ENCODE measurements around the gene JOSD1.

Gene JOSD1

GRCh38 chr22:38710866-38711265, 10.1 kb upstream of the JOSD1 start:
- no peak for DNase-seq

GRCh38 chr22:38710351-38710750, 9.6 kb upstream of the JOSD1 start:
- DNase-seq, result no peak

DNA sequence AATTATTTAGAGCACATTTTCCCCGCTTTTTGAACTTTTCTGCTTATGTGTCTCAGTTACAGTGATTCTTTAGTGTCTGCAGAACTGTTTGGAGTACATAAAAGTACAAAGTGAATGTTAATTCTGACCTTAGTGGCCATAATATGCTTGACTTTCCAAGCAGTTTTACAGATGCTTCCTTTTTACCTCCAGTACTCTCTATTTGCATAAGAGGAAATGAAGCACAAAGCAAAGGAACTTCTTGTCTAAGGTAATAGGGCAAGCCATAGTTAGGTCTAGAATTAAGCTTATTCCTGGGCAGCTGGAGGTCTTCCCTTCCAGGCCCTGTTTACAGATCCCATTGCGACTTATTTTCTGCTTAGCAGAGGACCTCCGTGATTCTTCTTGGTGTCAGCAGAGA, 8.6 kb upstream of the JOSD1 start:
- no peak for DNase-seq

DNA sequence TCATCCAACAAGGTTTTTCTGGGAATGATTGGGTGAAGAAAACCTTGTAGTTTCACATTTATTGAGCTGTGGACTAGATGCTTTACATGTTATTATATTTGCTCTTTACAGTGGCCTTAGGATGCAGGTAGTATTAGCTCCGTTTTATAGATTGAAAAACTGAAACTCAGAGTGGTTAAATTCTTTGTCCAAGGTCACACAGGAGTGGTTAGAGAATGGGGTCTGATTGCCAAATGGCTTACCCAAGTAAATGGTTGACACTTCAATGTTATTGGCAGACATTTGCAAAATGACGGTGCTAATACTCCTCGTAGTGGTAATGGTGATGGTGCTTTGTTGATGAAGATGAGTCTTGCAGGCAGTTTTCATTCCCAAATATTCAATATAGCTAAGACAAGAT, 7.2 kb upstream of the JOSD1 start:
- DNase-seq, result no peak

DNA sequence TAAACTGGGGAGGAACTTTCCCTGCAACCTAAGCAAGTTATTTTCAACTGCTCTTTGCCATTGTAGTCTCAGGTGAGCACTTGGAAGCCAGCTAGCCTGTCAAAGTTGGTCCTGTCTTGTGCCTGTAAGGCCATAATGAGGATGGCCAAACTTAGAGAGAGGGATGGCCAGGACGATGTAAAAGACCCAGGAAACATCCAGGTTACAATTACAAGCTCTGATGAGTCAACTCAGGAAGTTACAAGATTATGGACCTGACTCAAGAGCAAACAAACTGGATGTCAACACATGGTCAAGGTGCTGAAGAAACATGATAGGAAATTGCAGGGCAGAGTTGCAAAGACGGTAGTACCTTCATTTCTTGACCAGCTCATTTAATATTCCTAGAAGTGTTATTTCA, 6.6 kb upstream of the JOSD1 start:
- DNase-seq, result no peak

DNA sequence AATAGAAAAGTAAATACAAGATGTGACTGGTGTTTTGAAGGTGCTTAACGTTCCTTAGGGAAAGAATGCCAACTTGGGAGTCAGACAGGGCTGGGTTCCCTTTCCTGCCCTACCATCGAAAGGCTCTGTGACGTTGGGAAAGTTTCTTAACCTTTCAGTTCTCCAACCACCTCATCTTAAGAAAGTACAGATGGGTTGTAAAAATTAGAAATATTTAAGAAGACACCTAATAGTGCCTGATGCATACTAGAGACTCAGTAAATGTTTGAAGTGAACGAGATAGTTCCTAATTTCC, 6.1 kb upstream of the JOSD1 start:
- no peak for DNase-seq

GRCh38 chr22:38706101-38706900, 5.6 kb upstream of the JOSD1 start:
- no peak for DNase-seq

- DNase-seq, result peak; percentile 97
Measured at GRCh38 chr22:38705235-38706100, 4.7 kb upstream of the JOSD1 start, which contains the start of gene GTPBP1. Gene GTPBP1 (plus strand): TSS chr22:38705944. CDS start chr22:38705956, 12 bp downstream.

- DNase-seq, result no peak
Measured at GRCh38 chr22:38704654-38705234, 4.0 kb upstream of the JOSD1 start.

DNA sequence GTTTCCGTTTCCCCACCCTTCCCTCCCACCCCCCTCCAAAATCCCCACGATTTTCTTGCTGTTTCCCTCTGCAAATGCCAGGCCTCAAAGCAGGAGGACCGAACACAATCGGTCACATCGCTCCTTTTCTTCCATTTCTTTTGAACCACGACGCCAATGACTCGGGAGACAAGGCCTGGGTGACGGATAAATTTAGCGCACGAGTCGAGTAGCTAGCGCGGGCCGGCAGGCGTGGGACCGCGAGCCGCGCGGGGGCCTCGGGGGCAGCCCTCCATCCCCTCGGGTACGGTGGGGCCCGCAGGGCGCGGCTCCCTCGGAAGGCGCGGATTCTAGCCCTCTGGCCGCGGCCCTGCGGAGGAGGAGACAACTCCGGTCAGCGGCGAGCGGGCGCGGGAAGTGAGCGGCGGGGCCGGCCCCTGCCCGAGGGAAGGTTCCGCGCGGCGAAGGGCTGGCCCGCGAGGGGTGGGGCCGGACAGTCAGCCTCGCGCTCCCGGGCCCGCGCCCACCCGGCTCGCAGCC, 414 bp downstream of the JOSD1 start:
- no peak for DNase-seq

DNA sequence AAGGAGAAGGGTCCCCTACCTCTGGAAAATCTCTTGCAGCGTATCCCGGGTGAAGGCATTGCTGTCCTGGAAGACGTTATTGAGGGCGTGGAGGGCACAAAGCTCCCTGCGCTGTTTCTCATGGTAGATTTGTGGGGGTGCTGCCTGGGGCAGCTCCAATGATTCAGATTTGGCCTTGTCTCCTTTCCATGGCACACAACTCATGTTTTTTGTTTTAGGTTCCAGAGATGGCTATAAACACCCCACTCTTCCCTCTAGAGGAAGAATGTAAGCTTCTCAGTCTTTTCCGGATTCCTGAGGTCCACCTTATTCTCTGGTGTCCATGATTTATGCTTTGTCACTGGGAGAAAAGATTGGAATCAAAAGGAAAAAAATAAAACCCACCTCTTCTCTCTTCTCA, 959 bp downstream of the JOSD1 start:
- no peak for DNase-seq

GRCh38 chr22:38699143-38699542, 1.6 kb downstream of the JOSD1 start:
- DNase-seq, result no peak

DNA sequence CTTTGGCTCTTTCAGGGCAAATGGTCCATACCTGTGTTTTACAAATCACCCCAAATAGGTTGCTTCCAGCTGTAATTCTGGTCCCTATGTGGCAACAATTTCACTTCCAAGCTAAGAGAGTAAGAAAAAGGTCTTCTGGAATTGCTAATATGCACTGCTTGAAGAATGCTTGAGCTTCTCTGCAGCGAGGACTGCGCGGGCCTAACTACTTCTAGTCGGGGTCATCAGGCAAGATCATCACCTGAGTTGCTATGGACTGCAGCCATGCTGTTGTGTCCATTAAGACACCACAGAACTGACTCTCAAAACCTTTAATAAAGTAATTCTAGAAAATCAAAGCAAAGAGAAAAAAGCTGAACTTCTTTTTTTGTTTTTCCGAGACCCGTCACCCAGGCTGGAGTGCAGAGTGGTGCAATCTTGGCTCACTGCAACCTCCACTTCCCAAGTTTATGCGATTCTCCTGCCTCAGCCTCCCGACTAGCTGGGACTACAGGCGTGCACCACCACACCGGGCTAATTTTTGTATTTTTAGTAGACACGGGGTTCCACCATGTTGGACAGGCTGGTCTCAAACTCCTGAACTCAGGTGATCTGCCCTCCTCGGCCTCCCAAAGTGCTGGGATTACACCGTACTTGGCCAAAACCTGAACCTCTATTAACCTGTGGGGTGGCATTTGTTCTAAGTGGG, 2.2 kb downstream of the JOSD1 start:
- DNase-seq, result no peak

GRCh38 chr22:38697425-38698089, 3.2 kb downstream of the JOSD1 start:
- DNase-seq, result no peak

DNA sequence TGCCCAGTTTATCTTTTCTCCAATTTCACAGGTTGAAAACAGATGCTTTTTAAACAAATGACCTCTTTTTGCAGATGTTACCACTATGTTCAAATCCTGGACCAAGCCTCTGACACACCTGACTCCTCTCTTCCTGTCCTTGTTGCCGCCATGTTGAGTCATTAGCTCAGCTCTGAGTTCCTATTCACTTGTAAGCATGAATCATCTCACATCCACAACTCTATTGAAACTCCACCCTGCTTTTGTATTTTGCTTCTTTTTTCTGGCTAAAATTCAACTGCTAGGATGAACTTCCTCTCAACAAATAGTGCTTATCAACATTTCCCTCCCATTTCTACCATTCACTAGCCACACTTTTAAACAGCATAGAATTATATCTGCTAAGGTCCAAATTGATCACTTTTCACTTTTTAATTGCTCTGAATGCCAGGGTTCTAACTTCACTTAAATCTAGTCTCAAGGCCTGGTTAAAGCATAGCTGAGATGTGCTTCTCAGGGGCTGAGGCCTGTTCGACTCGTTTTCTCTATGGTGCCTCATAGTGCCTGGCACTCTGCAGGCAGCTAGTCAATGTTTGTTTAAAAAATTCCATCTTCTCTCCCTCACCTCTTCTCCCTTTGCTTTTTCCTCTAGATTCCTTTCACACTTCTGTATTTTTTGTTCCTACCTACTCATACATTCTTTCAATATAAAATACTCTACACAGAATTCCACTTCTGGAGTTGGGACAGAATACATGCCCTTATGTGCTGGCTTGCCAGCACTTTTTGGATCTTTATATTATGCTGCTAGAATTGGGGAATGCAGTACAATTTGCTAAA, 3.9 kb downstream of the JOSD1 start:
- peak; percentile 30 for DNase-seq

GRCh38 chr22:38694940-38695339, 5.8 kb downstream of the JOSD1 start:
- DNase-seq, result no peak

DNA sequence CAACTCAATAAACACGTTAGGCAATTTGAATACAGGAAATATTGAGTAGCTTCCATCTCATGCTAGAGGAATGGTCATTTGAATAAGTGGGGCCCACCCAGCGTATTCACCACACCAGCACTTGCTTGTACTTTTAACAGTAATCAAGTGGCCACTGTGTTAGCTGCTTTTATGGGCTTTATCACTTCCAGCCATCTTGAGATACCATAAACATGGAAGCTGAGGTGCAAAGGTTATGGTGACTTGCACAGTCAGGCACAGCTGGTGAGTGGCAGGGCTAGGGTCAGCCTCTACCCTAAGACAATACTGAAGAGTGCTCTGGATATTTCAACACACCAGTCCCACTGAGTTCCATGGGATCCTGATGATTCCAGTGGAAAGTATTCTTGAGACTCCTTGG, 6.7 kb downstream of the JOSD1 start:
- DNase-seq, result no peak

GRCh38 chr22:38689651-38690050, 11.1 kb downstream of the JOSD1 start:
- no peak for DNase-seq

DNA sequence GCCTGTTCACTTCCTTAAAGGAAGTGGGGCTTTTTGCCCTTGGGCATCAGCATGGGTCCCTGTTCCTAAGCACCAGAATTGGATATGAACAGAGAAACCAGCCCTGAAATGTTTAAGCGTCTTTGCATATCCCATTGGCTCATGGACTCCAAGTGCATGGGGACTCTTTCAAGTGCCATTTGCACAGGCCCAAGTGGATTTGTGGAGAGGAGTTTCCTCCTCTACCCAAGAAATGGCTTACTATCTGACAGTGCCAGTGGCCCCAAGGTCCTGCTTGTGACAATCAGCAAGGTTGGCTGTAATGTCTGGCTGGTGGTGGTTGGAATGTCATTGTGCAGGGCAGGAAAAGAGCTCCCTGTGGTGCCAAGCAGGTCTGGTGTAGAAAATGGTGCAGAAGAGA, 15.0 kb downstream of the JOSD1 start:
- no peak for DNase-seq

DNA sequence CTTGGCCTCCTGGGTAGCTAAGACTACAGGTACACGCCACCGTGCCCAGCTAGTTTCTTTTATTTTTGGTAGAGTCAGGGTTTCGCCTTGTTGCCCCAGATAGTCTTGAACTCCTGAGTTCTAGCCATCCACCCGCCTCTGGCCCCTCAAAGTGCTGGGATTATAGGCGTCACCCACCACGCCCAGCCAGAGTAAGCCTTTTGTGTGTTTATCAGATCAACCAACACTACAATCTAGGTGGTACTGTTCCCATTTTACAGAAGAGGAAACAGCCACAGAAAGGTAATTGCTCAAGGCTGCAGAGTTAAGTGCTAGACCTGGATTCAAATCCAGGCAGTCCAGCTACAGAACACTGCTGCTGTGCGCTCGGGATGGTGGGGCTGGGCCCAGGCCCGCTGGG, 15.8 kb downstream of the JOSD1 start:
- no peak for DNase-seq

DNA sequence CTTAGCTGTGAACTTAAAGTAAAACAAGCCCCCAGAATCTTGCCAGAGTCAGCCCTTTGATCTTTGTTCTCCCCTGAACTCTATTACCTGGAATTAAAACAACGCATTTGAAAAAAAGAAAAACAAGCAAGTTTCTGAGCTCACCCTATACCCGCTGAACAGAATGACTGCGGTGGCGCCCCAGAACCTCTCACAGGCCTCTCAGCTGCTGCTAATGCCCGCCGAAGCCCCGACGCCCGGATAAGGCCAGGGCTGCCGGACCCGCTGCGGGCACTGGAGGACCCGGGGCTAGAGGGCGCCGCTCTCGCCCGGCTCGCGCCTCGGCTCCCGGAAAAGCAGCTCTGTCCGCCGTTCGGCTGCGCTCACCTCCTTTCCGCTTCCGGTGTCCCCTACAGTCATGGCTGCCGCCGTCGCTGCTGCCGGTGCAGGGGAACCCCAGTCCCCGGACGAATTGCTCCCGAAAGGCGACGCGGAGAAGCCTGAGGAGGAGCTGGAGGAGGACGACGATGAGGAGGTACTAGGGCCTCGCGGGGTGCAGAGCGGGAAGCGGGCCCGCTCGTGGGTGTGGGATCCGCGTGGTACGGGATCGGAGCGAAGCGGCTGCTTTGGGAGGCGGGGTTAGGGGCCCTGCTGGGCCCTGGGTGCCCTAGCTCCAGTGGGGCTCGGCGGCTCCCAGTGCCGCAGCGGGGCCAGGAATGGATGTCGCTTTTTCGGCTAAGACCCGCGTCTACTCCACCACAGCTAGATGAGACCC, 19.0 kb downstream of the JOSD1 start, which contains the start of gene TOMM22:
Gene TOMM22, plus strand, starts transcription at position 376 of the 754 bp plus-strand sequence. Its CDS starts 22 bp downstream, at position 398.
- peak; percentile 80 for DNase-seq

Measured in activated gamma-delta T cell treated with Interleukin-2 at 50 U/mL for 16 hours (primary cell).